Trophoblast cell (in vitro differentiated cells and primary cell): ENCODE measurements around the gene TRPC4AP.
A peak's percentile ranks its signal among the peaks of the same experiment; 100 is the strongest.

Experiments
- DNase-seq, 2 donors: peaks; one replicate each; pipeline ENCODE4 v3.0.0-alpha.2; 2016
- H2AFZ ChIP-seq: 2 replicates; pipeline ENCODE4 v1.6.1; 2013; ENCODE audit warnings: low read length, moderate library complexity, mild to moderate bottlenecking; ENCODE audit not compliant: insufficient read depth, poor library complexity
- H2AK5ac ChIP-seq: 2 replicates; pipeline ENCODE4 v1.6.1; 2013; ENCODE audit warnings: mild to moderate bottlenecking, low read length
- H2BK120ac ChIP-seq: 2 replicates; pipeline ENCODE4 v1.6.1; 2013; ENCODE audit warnings: low read length, mild to moderate bottlenecking, moderate library complexity; ENCODE audit not compliant: insufficient read depth, poor library complexity
- H2BK12ac ChIP-seq: 2 replicates; pipeline ENCODE4 v1.6.1; 2013; ENCODE audit warnings: mild to moderate bottlenecking, low read length, moderate library complexity
- H2BK5ac ChIP-seq: 2 replicates; pipeline ENCODE4 v1.6.1; 2013; ENCODE audit warnings: low read length, low read depth, moderate library complexity, mild to moderate bottlenecking; ENCODE audit not compliant: poor library complexity
- H3K14ac ChIP-seq: 2 replicates; pipeline ENCODE4 v1.6.1; 2013; ENCODE audit warnings: mild to moderate bottlenecking, low read length
- H3K18ac ChIP-seq: 2 replicates; pipeline ENCODE4 v1.6.1; 2013; ENCODE audit warnings: mild to moderate bottlenecking, low read length
- H3K23ac ChIP-seq: 2 replicates; pipeline ENCODE4 v1.6.1; 2013; ENCODE audit warnings: low read length
- H3K27ac ChIP-seq: 2 replicates; pipeline ENCODE4 v1.5.1; 2013; ENCODE audit warnings: low read depth, mild to moderate bottlenecking, inconsistent platforms, low read length, moderate library complexity
- H3K27me3 ChIP-seq: 2 replicates; pipeline ENCODE4 v1.6.1; 2013; ENCODE audit warnings: inconsistent platforms, mild to moderate bottlenecking, low read length, moderate library complexity; ENCODE audit not compliant: insufficient read depth
- H3K36me3 ChIP-seq, 2 experiments: 1 replicate in 1 of 2; 2 replicates in 1 of 2; pipeline ENCODE4 v1.6.1; 2013; ENCODE audit warnings: low read length in 2 of 2, mild to moderate bottlenecking in 2 of 2, moderate library complexity in 1 of 2; ENCODE audit not compliant: insufficient read depth in 2 of 2, control insufficient read depth in 1 of 2
- H3K4ac ChIP-seq: 2 replicates; pipeline ENCODE4 v1.6.1; 2013; ENCODE audit warnings: low read depth, mild to moderate bottlenecking, low read length, moderate library complexity
- H3K4me1 ChIP-seq, 2 experiments: 1 replicate in 1 of 2; 2 replicates in 1 of 2; pipeline ENCODE4 v1.6.1; 2013; ENCODE audit warnings: low read length in 2 of 2, mild to moderate bottlenecking in 2 of 2, moderate library complexity in 1 of 2; ENCODE audit not compliant: insufficient read depth in 2 of 2, control insufficient read depth in 1 of 2
- H3K4me2 ChIP-seq: 2 replicates; pipeline ENCODE4 v1.6.1; 2013; ENCODE audit warnings: inconsistent platforms, mild to moderate bottlenecking, low read length, moderate library complexity
- H3K4me3 ChIP-seq: 2 replicates; pipeline ENCODE4 v1.5.1; 2013; ENCODE audit warnings: mild to moderate bottlenecking, low read depth, low read length, inconsistent platforms
- H3K79me1 ChIP-seq: one replicate; pipeline ENCODE4 v1.6.1; 2013; ENCODE audit warnings: low read length
- H3K79me2 ChIP-seq: 2 replicates; pipeline ENCODE4 v1.6.1; 2013; ENCODE audit warnings: low read length, mild to moderate bottlenecking; ENCODE audit not compliant: control insufficient read depth, insufficient read depth, poor library complexity
- H3K9ac ChIP-seq: 2 replicates; pipeline ENCODE4 v1.6.1; 2013; ENCODE audit warnings: mild to moderate bottlenecking, low read length
- H3K9me3 ChIP-seq: 2 replicates; pipeline ENCODE4 v1.6.1; 2013; ENCODE audit warnings: low read depth, mild to moderate bottlenecking, control low read depth, inconsistent platforms, low read length; ENCODE audit not compliant: insufficient read depth
- H4K12ac ChIP-seq: 2 replicates; pipeline ENCODE4 v1.6.1; 2013; ENCODE audit warnings: low read depth, mild to moderate bottlenecking, low read length, moderate library complexity
- H4K8ac ChIP-seq: 2 replicates; pipeline ENCODE4 v1.6.1; 2013; ENCODE audit warnings: low read depth, mild to moderate bottlenecking, low read length, moderate library complexity
- H4K91ac ChIP-seq: one replicate; pipeline ENCODE4 v1.6.1; 2013; ENCODE audit warnings: low read depth, mild to moderate bottlenecking, low read length, moderate library complexity
- WGBS: extraction: QIAGEN DNeasy Blood & Tissue Kit; methylation state at CpG from one replicate; pipeline ENCODE4 v1.1.7; 2013; ENCODE audit warnings: missing lambda C conversion rate; ENCODE audit not compliant: insufficient read length, insufficient coverage; ENCODE audit errors: extremely low coverage; 5-methylcytosine and 5-hydroxymethylcytosine counted together

Gene TRPC4AP

GRCh38 chr20:35117629-35118028 lies 25.0 kb upstream of the TRPC4AP start:
- H3K4me3 ChIP-seq = no peak overlapping the region
- H3K27ac ChIP-seq = no peak overlapping the region
- no peaks in the 10 kb centered on the region for H3K79me1 ChIP-seq
- H2AK5ac ChIP-seq = no peak overlapping the region
- no peak overlapping the region for H3K4ac ChIP-seq
- H2BK5ac ChIP-seq = no peak overlapping the region
- no peaks in the 10 kb centered on the region for H3K27me3 ChIP-seq
- no peaks in the 10 kb centered on the region for H3K9me3 ChIP-seq
- no peak overlapping the region for H4K91ac ChIP-seq
- H3K79me2 ChIP-seq = no peaks in the 10 kb centered on the region
- no peak overlapping the region for H3K4me2 ChIP-seq
- WGBS = no CpG with 5 or more reads among the region's 1 CpG
- H3K18ac ChIP-seq = no peak overlapping the region
- no peak overlapping the region for H3K9ac ChIP-seq
- no peak overlapping the region for H2BK12ac ChIP-seq
- no peak overlapping the region for H2BK120ac ChIP-seq
- H2AFZ ChIP-seq = no peak overlapping the region
- H3K4me1 ChIP-seq = no peaks in the 10 kb centered on the region
- no peak overlapping the region for H4K12ac ChIP-seq
- no peak overlapping the region for H3K23ac ChIP-seq
- no peak overlapping the region for H3K14ac ChIP-seq
- no peak overlapping the region for H4K8ac ChIP-seq
- H3K36me3 ChIP-seq = peaks cover 23 to 35% of the 10 kb centered on the region in 2 experiments
- no peak for DNase-seq

GRCh38 chr20:35117196-35117595 lies 24.6 kb upstream of the TRPC4AP start:
- no peak for DNase-seq
- no peak overlapping the region for H3K18ac ChIP-seq

GRCh38 chr20:35116258-35116657 lies 23.7 kb upstream of the TRPC4AP start:
- Histone ChIP-seq H3K14ac (no peak overlapping the region), H3K27me3 (no peaks in the 10 kb centered on the region), H3K36me3 (peaks cover 16 to 25% of the 10 kb centered on the region in 2 experiments), H3K27ac (no peak overlapping the region), H3K79me1 (no peaks in the 10 kb centered on the region), H3K4me1 (no peaks in the 10 kb centered on the region), H2AFZ (no peak overlapping the region), H3K9me3 (no peaks in the 10 kb centered on the region), H2AK5ac (no peak overlapping the region), H3K4me3 (no peak overlapping the region), H3K9ac (no peak overlapping the region), H3K79me2 (no peaks in the 10 kb centered on the region), H2BK5ac (no peak overlapping the region), H4K12ac (no peak overlapping the region), H2BK120ac (no peak overlapping the region), H2BK12ac (no peak overlapping the region), H3K4ac (no peak overlapping the region), H3K23ac (no peak overlapping the region), H3K4me2 (no peak overlapping the region), H4K8ac (no peak overlapping the region), H4K91ac (no peak overlapping the region), H3K18ac (no peak overlapping the region)
- no peak for DNase-seq
- no CpG with 5 or more reads among the region's 4 CpGs for WGBS

More at GRCh38 chr20:35117196-35117595, 24.6 kb upstream of the TRPC4AP start:
- Histone ChIP-seq H3K23ac (no peak overlapping the region), H2AFZ (no peak overlapping the region), H3K4me1 (no peaks in the 10 kb centered on the region), H3K9ac (no peak overlapping the region), H2BK120ac (no peak overlapping the region), H2BK5ac (no peak overlapping the region), H2BK12ac (no peak overlapping the region), H3K14ac (no peak overlapping the region), H3K36me3 (peaks cover 23 to 33% of the 10 kb centered on the region in 2 experiments), H3K4ac (no peak overlapping the region), H3K27ac (no peak overlapping the region), H2AK5ac (no peak overlapping the region), H4K8ac (no peak overlapping the region), H3K4me3 (no peak overlapping the region), H3K27me3 (no peaks in the 10 kb centered on the region), H4K91ac (no peak overlapping the region), H3K79me1 (no peaks in the 10 kb centered on the region), H3K79me2 (no peaks in the 10 kb centered on the region), H3K9me3 (no peaks in the 10 kb centered on the region), H4K12ac (no peak overlapping the region), H3K4me2 (no peak overlapping the region)

GRCh38 chr20:35115606-35116005 lies 23.0 kb upstream of the TRPC4AP start:
- Histone ChIP-seq H3K36me3 (peaks cover 12 to 20% of the 10 kb centered on the region in 2 experiments), H3K4me1 (no peaks in the 10 kb centered on the region), H2AK5ac (no peak overlapping the region), H2BK5ac (no peak overlapping the region), H2BK120ac (no peak overlapping the region), H3K14ac (no peak overlapping the region), H3K4me3 (no peak overlapping the region), H2BK12ac (no peak overlapping the region), H4K91ac (no peak overlapping the region), H3K9ac (peak overlapping the region; percentile 70), H3K23ac (no peak overlapping the region), H3K79me1 (no peaks in the 10 kb centered on the region), H3K18ac (no peak overlapping the region), H3K79me2 (no peaks in the 10 kb centered on the region), H3K4me2 (no peak overlapping the region), H4K8ac (no peak overlapping the region), H2AFZ (no peak overlapping the region), H3K9me3 (no peaks in the 10 kb centered on the region), H3K27ac (no peak overlapping the region), H4K12ac (no peak overlapping the region), H3K4ac (no peak overlapping the region), H3K27me3 (no peaks in the 10 kb centered on the region)
- no peak for DNase-seq
- no CpG with 5 or more reads among the region's 11 CpGs for WGBS
